Activated T-helper 2 cell treated with anti-CD3 and anti-CD28 coated beads, Interferon-gamma antibody, Interleukin-2, Interleukin-4, amounts not matched to agents 10 μg/mL and 5 μg/mL and 100 μg/mL, durations not matched to agents 14 hours and 24 hours and 36 hours (primary cell): ENCODE data around the gene ETV6. TPM values are rescaled to one million over a fixed set of nuclear protein-coding genes. Genes with fewer than 3 reads are reported as not detected.
"Not testable (repeated sequence)": the region's sequence is repeated elsewhere in the genome, so short reads cannot be mapped to it uniquely, and the experiment has no call there.

Experiments used
- DNase-seq: peaks from one replicate; pipeline ENCODE4 v3.0.0; 2021; ENCODE audit warnings: low spot score
- H3K27ac Mint-ChIP-seq: one replicate; pipeline ENCODE4 v1.8.0; 2021; ENCODE audit warnings: mixed read lengths
- H3K27me3 Mint-ChIP-seq: one replicate; pipeline ENCODE4 v1.8.0; 2021; ENCODE audit warnings: low read depth, mixed read lengths
- H3K36me3 Mint-ChIP-seq: one replicate; pipeline ENCODE4 v1.8.0; 2021; ENCODE audit warnings: low read depth, mixed read lengths
- H3K4me1 Mint-ChIP-seq: one replicate; pipeline ENCODE4 v1.8.0; 2021; ENCODE audit warnings: low read depth, mixed read lengths
- H3K4me3 Mint-ChIP-seq: one replicate; pipeline ENCODE4 v1.8.0; 2021; ENCODE audit warnings: low read depth, mild to moderate bottlenecking, moderate library complexity, mixed read lengths
- H3K9me3 Mint-ChIP-seq: one replicate; pipeline ENCODE4 v1.8.0; 2021; ENCODE audit warnings: mixed read lengths
- intact Hi-C: fragments of 100-400 bp; cut with micrococcal nuclease; formaldehyde crosslinking; loops from one replicate; pipeline ENCODE4 v1.15.1; 2023
- total RNA-seq: library from RNA; stranded (reverse); gene quantifications from 2 replicates; pipeline ENCODE4 v1.2.3, GENCODE V29; 2022

ETV6 gene
- total RNA-seq, 1 donor from 2014 or later: 69.4 TPM

GRCh38 chr12:11906286-11906935, 256.9 kb downstream of the ETV6 start:
- Mint-ChIP-seq H3K4me1 (peaks cover 34% of the 10 kb centered on the region), H3K9me3 (peaks cover 30% of the 10 kb centered on the region), H3K27ac (no peak overlapping the region), H3K4me3 (no peak overlapping the region), H3K36me3 (peaks cover 10% of the 10 kb centered on the region), H3K27me3 (no peaks in the 10 kb centered on the region)
- intact Hi-C loops: no loop called here
- DNase-seq: no peak

- Mint-ChIP-seq H3K9me3 (peaks cover 30% of the 10 kb centered on the region), H3K4me3 (no peak overlapping the region), H3K27me3 (peaks cover 5% of the 10 kb centered on the region), H3K36me3 (peaks cover 10% of the 10 kb centered on the region), H3K4me1 (peaks cover 23% of the 10 kb centered on the region), H3K27ac (no peak overlapping the region)
- no peak for DNase-seq
- intact Hi-C loops: no loop called here
Measured at GRCh38 chr12:11907625-11908024, 258.2 kb downstream of the ETV6 start.

- H3K4me3 Mint-ChIP-seq, H3K36me3 Mint-ChIP-seq, DNase-seq, H3K27me3 Mint-ChIP-seq, H3K27ac Mint-ChIP-seq, intact Hi-C loops: not testable (repeated sequence)
- Mint-ChIP-seq H3K9me3 (peaks cover 30% of the 10 kb centered on the region), H3K4me1 (peaks cover 13% of the 10 kb centered on the region)
Measured at GRCh38 chr12:11909406-11909805, 259.9 kb downstream of the ETV6 start.

- no peak overlapping the region for H3K27ac Mint-ChIP-seq
- H3K36me3 Mint-ChIP-seq: no peaks in the 10 kb centered on the region
- H3K4me1 Mint-ChIP-seq: peaks cover 3% of the 10 kb centered on the region
- H3K4me3 Mint-ChIP-seq: no peak overlapping the region
- intact Hi-C loops: no loop called here
- no peak for DNase-seq
- peaks cover 20% of the 10 kb centered on the region for H3K27me3 Mint-ChIP-seq
- no peaks in the 10 kb centered on the region for H3K9me3 Mint-ChIP-seq
Measured at GRCh38 chr12:11916113-11916512, 266.6 kb downstream of the ETV6 start.

- H3K4me3 Mint-ChIP-seq: no peak overlapping the region
- H3K36me3 Mint-ChIP-seq: no peaks in the 10 kb centered on the region
- no peak overlapping the region for H3K27ac Mint-ChIP-seq
- H3K4me1 Mint-ChIP-seq: peaks cover 3% of the 10 kb centered on the region
- peaks cover 23% of the 10 kb centered on the region for H3K27me3 Mint-ChIP-seq
- no peak for DNase-seq
- no peaks in the 10 kb centered on the region for H3K9me3 Mint-ChIP-seq
- intact Hi-C loops: no loop called here
Measured at GRCh38 chr12:11916771-11917170, 267.3 kb downstream of the ETV6 start.

- H3K27ac Mint-ChIP-seq: no peak overlapping the region
- intact Hi-C loops: no loop called here
- H3K36me3 Mint-ChIP-seq: no peaks in the 10 kb centered on the region
- H3K4me3 Mint-ChIP-seq: no peak overlapping the region
- DNase-seq: no peak
- H3K4me1 Mint-ChIP-seq: peaks cover 6% of the 10 kb centered on the region
- peaks cover 25% of the 10 kb centered on the region for H3K27me3 Mint-ChIP-seq
- no peaks in the 10 kb centered on the region for H3K9me3 Mint-ChIP-seq
Measured at GRCh38 chr12:11917501-11917900, 268.0 kb downstream of the ETV6 start.

- H3K36me3 Mint-ChIP-seq: no peaks in the 10 kb centered on the region
- no peak for DNase-seq
- H3K4me3 Mint-ChIP-seq: no peak overlapping the region
- no peaks in the 10 kb centered on the region for H3K9me3 Mint-ChIP-seq
- H3K27ac Mint-ChIP-seq: no peak overlapping the region
- peaks cover 25% of the 10 kb centered on the region for H3K27me3 Mint-ChIP-seq
- peaks cover 8% of the 10 kb centered on the region for H3K4me1 Mint-ChIP-seq
- intact Hi-C loops: no loop called here
Measured at GRCh38 chr12:11920231-11920630, 270.8 kb downstream of the ETV6 start.

GRCh38 chr12:11922361-11922760, 272.9 kb downstream of the ETV6 start:
- peaks cover 8% of the 10 kb centered on the region for H3K4me1 Mint-ChIP-seq
- intact Hi-C loops: no loop called here
- no peak for DNase-seq
- no peak overlapping the region for H3K4me3 Mint-ChIP-seq
- no peaks in the 10 kb centered on the region for H3K36me3 Mint-ChIP-seq
- no peak overlapping the region for H3K27ac Mint-ChIP-seq
- H3K9me3 Mint-ChIP-seq: no peaks in the 10 kb centered on the region
- H3K27me3 Mint-ChIP-seq: peaks cover 30% of the 10 kb centered on the region

- no peak overlapping the region for H3K27ac Mint-ChIP-seq
- no peak overlapping the region for H3K4me3 Mint-ChIP-seq
- intact Hi-C loops: no loop called here
Measured at GRCh38 chr12:11923067-11923466, 273.6 kb downstream of the ETV6 start.

GRCh38 chr12:11927286-11927935, 277.9 kb downstream of the ETV6 start:
- no peak overlapping the region for H3K27ac Mint-ChIP-seq
- peaks cover 9% of the 10 kb centered on the region for H3K27me3 Mint-ChIP-seq
- peaks cover 5% of the 10 kb centered on the region for H3K4me1 Mint-ChIP-seq
- no peaks in the 10 kb centered on the region for H3K9me3 Mint-ChIP-seq
- no peaks in the 10 kb centered on the region for H3K36me3 Mint-ChIP-seq
- no peak overlapping the region for H3K4me3 Mint-ChIP-seq
- intact Hi-C loops: no loop called here
- no peak for DNase-seq

More at GRCh38 chr12:11923067-11923466, 273.6 kb downstream of the ETV6 start:
- H3K27me3 Mint-ChIP-seq: peaks cover 29% of the 10 kb centered on the region
- H3K4me1 Mint-ChIP-seq: peaks cover 7% of the 10 kb centered on the region
- DNase-seq: no peak
- H3K36me3 Mint-ChIP-seq: no peaks in the 10 kb centered on the region
- no peaks in the 10 kb centered on the region for H3K9me3 Mint-ChIP-seq

- Mint-ChIP-seq H3K9me3 (no peaks in the 10 kb centered on the region), H3K27ac (no peak overlapping the region), H3K4me1 (peaks cover 2% of the 10 kb centered on the region), H3K4me3 (no peak overlapping the region), H3K27me3 (peaks cover 9% of the 10 kb centered on the region), H3K36me3 (no peaks in the 10 kb centered on the region)
- no peak for DNase-seq
- intact Hi-C loops: no loop called here
Measured at GRCh38 chr12:11929714-11930113, 280.2 kb downstream of the ETV6 start.

- H3K4me3 Mint-ChIP-seq: no peak overlapping the region
- H3K4me1 Mint-ChIP-seq: no peaks in the 10 kb centered on the region
- intact Hi-C loops: no loop called here
- H3K27ac Mint-ChIP-seq: no peak overlapping the region
- no peaks in the 10 kb centered on the region for H3K36me3 Mint-ChIP-seq
- H3K9me3 Mint-ChIP-seq: peaks cover 8% of the 10 kb centered on the region
- no peak for DNase-seq
- H3K27me3 Mint-ChIP-seq: peaks cover 5% of the 10 kb centered on the region
Measured at GRCh38 chr12:11939223-11939622, 289.7 kb downstream of the ETV6 start.

- Mint-ChIP-seq H3K9me3 (no peaks in the 10 kb centered on the region), H3K4me1 (peaks cover 2% of the 10 kb centered on the region), H3K27ac (no peak overlapping the region), H3K4me3 (no peak overlapping the region), H3K27me3 (peaks cover 7% of the 10 kb centered on the region), H3K36me3 (no peaks in the 10 kb centered on the region)
- intact Hi-C loops: no loop called here
- DNase-seq: no peak
Measured at GRCh38 chr12:11941606-11942337, 292.3 kb downstream of the ETV6 start.
